Stomach (tissue), 4 donors: ENCODE results near the gene FOXD2.
A peak's percentile ranks its signal among the peaks of the same experiment; 100 is the strongest.

Source experiments
- EP300 ChIP-seq: sonication (generic); formaldehyde crosslinking; IDR thresholded peaks from one replicate; pipeline ENCODE4 v1.6.1; 2017; ENCODE audit warnings: antibody characterized with exemption
- POLR2AphosphoS5 ChIP-seq, 3 donors: sonication (generic); formaldehyde crosslinking; IDR thresholded peaks; one replicate each; pipeline ENCODE4 v1.6.1; 2016; ENCODE audit warnings: antibody characterized with exemption in 3 of 3
- TF ChIP-seq, protein P1 (sequence below), 7 experiments: fragments of 450-650 bp in 4 of 7; fragments of 200-600 bp in 3 of 7; sonication (generic) in 3 of 7; IDR thresholded peaks; one replicate each; pipeline ENCODE4 v1.5.1; 2016 to 2019; ENCODE audit warnings: antibody characterized with exemption in 7 of 7, control low read depth in 2 of 7, mild to moderate bottlenecking in 1 of 7

DNA sequence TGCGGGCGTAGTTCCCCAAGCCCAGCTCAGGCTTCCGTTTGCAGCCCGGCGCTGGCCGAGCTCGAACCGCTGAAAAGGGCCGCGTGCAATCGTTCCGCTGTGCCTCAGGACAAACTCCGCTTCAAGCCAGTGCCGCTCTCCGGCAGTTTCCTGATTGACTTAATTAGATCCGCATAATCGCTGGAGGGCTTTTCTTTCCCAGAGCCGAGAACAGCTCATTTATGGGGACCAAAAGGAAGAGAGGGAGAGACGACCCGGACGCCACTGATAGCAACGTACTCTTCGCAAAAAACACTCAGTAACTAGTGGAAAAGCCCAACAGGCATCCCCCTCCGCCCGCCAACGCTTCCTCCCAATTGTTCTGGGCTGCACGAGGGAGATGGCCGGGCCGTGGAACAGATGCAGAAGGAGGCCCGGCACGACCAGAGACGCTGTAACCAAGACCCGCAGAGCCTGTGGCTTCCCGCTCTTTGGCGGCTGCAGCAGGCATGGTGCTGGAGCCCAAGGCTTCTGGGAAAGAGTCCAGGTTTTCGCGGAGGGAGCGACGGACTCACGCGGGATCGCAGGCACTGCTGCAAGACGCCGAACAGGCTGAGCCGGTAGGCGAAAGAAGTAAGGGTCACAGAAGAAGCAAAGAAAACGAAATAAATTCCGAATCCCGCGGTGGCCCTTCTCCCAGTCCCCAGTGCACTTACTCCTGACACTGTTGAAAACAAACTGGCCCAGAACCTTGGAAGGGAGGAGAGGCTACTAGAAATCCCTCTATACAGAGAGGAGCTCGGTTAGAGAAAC is 3.6 kb upstream of the FOXD2 start:
- TF ChIP-seq, protein P1, sequence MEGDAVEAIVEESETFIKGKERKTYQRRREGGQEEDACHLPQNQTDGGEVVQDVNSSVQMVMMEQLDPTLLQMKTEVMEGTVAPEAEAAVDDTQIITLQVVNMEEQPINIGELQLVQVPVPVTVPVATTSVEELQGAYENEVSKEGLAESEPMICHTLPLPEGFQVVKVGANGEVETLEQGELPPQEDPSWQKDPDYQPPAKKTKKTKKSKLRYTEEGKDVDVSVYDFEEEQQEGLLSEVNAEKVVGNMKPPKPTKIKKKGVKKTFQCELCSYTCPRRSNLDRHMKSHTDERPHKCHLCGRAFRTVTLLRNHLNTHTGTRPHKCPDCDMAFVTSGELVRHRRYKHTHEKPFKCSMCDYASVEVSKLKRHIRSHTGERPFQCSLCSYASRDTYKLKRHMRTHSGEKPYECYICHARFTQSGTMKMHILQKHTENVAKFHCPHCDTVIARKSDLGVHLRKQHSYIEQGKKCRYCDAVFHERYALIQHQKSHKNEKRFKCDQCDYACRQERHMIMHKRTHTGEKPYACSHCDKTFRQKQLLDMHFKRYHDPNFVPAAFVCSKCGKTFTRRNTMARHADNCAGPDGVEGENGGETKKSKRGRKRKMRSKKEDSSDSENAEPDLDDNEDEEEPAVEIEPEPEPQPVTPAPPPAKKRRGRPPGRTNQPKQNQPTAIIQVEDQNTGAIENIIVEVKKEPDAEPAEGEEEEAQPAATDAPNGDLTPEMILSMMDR (IDR thresholded peaks at IDR 0.05) = peak in 1 of 7 experiments; percentile 16
- peak in 1 of 3 donors; percentile 27 for TF ChIP-seq POLR2AphosphoS5 (IDR thresholded peaks at IDR 0.05)
- TF ChIP-seq EP300 = no peak
